Lung (tissue), 12 donors: Measurements from ENCODE around the gene OCEL1. TPM values are rescaled to one million over a fixed set of nuclear protein-coding genes. Genes with fewer than 3 reads are reported as not detected.

Experiments used
- ATAC-seq: fragments of 200-7000 bp; cut with Tn5 transposase; one replicate; pipeline ENCODE4 v1.9.1; 2020; ENCODE audit warnings: moderate number of reproducible peaks; ENCODE audit not compliant: insufficient read depth, low FRiP score
- DNase-seq, 3 donors: peaks; one replicate each; pipeline ENCODE4 v3.0.0-alpha.2; 2013 to 2017
- H3K27ac ChIP-seq, 2 donors: one replicate each; pipeline ENCODE4 v1.5.1; 2013; ENCODE audit warnings: mild to moderate bottlenecking in 2 of 2, moderate library complexity in 2 of 2, control low read depth in 1 of 2, inconsistent platforms in 1 of 2, low read depth in 1 of 2, low read length in 1 of 2
- H3K27me3 ChIP-seq, 3 donors: one replicate each; pipeline ENCODE4 v1.5.1; 2013; ENCODE audit warnings: low read length in 2 of 3; ENCODE audit not compliant: control insufficient read depth in 3 of 3, insufficient read depth in 3 of 3
- H3K36me3 ChIP-seq, 4 donors: one replicate each; pipeline ENCODE4 v1.5.1; 2013; ENCODE audit warnings: low read length in 4 of 4, mild to moderate bottlenecking in 1 of 4, moderate library complexity in 1 of 4; ENCODE audit not compliant: control insufficient read depth in 4 of 4, insufficient read depth in 4 of 4
- H3K4me1 ChIP-seq, 5 donors: one replicate each; pipeline ENCODE4 v1.5.1; 2013; ENCODE audit warnings: low read length in 5 of 5, mild to moderate bottlenecking in 2 of 5, moderate library complexity in 1 of 5; ENCODE audit not compliant: control insufficient read depth in 5 of 5, insufficient read depth in 5 of 5
- H3K4me3 ChIP-seq: one replicate; pipeline ENCODE4 v1.5.1; 2013; ENCODE audit warnings: mild to moderate bottlenecking, control low read depth, moderate library complexity
- H3K9ac ChIP-seq, 2 donors: one replicate each; pipeline ENCODE4 v1.5.1; 2013; ENCODE audit warnings: low read length in 2 of 2, control low read depth in 1 of 2; ENCODE audit not compliant: insufficient read depth in 1 of 2
- H3K9me3 ChIP-seq, 4 donors: one replicate each; pipeline ENCODE4 v1.5.1; 2013; ENCODE audit warnings: low read length in 3 of 4, mild to moderate bottlenecking in 1 of 4, moderate library complexity in 1 of 4; ENCODE audit not compliant: control insufficient read depth in 4 of 4, insufficient read depth in 3 of 4
- WGBS, 2 donors: extraction: QIAGEN DNeasy Blood & Tissue Kit; methylation state at CpG; one replicate each; pipeline ENCODE4 v1.1.7; 2013; 5-methylcytosine and 5-hydroxymethylcytosine counted together
- polyA plus RNA-seq, 2 donors: library from polyadenylated mRNA; stranded (reverse); fragments of 200-250 nt; gene quantifications; one replicate each; pipeline ENCODE4 v1.2.1, GENCODE V29; 2013
- total RNA-seq, 2 donors: library from RNA; depleted of rRNA in 1 of 2; stranded (reverse); fragments of >200 nt in 1 of 2; gene quantifications; one replicate each; pipeline ENCODE4 v1.2.1, GENCODE V29; 2014 to 2021
- TF ChIP-seq, protein P1 (sequence below): IDR thresholded peaks from 2 replicates; pipeline ENCODE4 v1.5.1; 2012; ENCODE audit warnings: mild to moderate bottlenecking; ENCODE audit errors: control extremely low read depth, extremely low read depth
- donor health status: control.
- donor health status: control.
- donor health status: Bipolar disorder and iron deficiency.
- donor health status: healthy.
- donor health status: DM: yes; HTN: yes; CAD: no.

OCEL1 gene
- total and polyA plus RNA-seq, 4 donors = 9.1 to 39.5 (median 25.3) TPM

GRCh38 chr19:17210296-17210695 is 15.7 kb upstream of the OCEL1 start:
- Histone ChIP-seq H3K27me3 (no peaks in the 10 kb centered on the region), H3K36me3 (peaks cover 9 to 65% (median 21%) of the 10 kb centered on the region in 4 donors), H3K9ac (no peak overlapping the region), H3K4me1 (peaks cover 0 to 6% (median 4%) of the 10 kb centered on the region in 5 donors), H3K27ac (no peak overlapping the region), H3K4me3 (no peak overlapping the region), H3K9me3 (no peaks in the 10 kb centered on the region)
- ATAC-seq = no peak
- TF ChIP-seq, protein P1, sequence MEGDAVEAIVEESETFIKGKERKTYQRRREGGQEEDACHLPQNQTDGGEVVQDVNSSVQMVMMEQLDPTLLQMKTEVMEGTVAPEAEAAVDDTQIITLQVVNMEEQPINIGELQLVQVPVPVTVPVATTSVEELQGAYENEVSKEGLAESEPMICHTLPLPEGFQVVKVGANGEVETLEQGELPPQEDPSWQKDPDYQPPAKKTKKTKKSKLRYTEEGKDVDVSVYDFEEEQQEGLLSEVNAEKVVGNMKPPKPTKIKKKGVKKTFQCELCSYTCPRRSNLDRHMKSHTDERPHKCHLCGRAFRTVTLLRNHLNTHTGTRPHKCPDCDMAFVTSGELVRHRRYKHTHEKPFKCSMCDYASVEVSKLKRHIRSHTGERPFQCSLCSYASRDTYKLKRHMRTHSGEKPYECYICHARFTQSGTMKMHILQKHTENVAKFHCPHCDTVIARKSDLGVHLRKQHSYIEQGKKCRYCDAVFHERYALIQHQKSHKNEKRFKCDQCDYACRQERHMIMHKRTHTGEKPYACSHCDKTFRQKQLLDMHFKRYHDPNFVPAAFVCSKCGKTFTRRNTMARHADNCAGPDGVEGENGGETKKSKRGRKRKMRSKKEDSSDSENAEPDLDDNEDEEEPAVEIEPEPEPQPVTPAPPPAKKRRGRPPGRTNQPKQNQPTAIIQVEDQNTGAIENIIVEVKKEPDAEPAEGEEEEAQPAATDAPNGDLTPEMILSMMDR = no peak
- 94 to 98% methylated on average over 14 of the region's 14 CpGs for WGBS, 2 donors
- DNase-seq = no peak

DNA sequence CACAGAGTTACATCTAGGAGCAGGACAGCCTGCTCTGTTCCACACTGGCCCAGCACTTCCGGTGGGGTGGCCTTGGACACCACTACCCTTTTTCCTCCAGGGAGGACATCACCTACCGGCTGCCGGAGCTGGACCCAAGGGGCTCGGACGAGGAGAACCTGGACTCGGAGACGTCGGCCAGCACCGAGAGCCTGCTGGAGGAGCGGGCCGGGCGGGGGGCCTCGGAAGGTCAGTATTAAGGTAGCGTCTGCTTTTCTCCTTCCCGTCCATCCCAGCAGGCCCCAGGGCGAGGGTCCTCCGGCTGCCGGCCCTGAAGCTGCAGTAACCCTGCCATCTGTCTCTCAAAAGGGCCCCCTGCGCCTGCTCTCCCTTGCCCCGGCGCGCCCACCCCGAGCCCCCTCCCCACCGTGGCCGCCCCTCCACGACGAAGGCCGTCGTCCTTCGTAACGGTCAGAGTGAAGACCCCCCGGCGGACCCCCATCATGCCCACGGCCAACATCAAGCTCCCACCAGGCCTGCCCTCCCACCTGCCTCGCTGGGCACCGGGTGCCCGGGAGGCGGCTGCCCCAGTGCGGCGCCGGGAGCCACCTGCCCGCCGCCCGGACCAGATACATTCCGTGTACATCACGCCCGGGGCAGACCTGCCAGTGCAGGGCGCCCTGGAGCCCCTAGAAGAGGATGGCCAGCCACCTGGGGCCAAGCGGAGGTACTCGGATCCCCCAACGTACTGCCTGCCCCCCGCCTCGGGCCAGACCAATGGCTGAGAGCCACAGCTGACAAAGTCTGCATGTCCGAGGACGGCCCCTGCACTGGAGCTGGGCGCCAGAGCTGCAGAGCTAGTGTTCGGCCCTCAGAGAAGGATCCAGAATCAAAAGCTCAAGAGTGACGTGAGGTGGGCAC is 14.2 kb upstream of the OCEL1 start:
- no peak for DNase-seq
- peaks cover 9 to 53% (median 19%) of the 10 kb centered on the region in 4 donors for H3K36me3 ChIP-seq
- H3K27ac ChIP-seq = no peak overlapping the region

DNA sequence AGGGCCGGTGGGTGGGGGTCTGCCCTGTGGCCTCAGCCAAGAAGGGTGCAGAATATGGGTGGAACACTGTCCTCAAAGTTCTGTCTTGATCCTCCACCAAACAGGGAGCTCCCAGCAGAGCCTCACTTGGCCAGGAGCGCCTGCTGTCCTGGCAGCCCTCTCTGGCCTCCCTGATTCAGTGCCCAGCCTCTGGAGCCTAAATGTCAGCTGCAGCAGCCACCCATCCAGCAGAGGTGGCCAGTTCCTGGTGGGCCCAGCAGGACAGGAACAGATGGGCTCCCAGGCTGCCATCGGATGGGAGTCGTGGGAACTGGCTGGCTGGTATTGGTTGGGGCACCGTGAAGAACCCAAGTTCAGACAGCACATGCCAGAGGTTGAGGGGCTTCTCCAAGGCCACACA is 12.7 kb upstream of the OCEL1 start:
- WGBS, 2 donors = 95% methylated on average over 5 of the region's 5 CpGs
- H3K4me3 ChIP-seq = no peak overlapping the region
- TF ChIP-seq, protein P1 = no peak
- H3K27ac ChIP-seq = no peak overlapping the region
- H3K9me3 ChIP-seq = no peaks in the 10 kb centered on the region
- H3K36me3 ChIP-seq = peaks cover 16 to 55% (median 19%) of the 10 kb centered on the region in 4 donors
- DNase-seq (no peak), ATAC-seq (no peak)
- peaks cover 0 to 13% (median 8%) of the 10 kb centered on the region in 5 donors for H3K4me1 ChIP-seq
- H3K27me3 ChIP-seq = no peaks in the 10 kb centered on the region
- H3K9ac ChIP-seq = no peak overlapping the region

More for the DNA sequence above, 14.2 kb upstream of the OCEL1 start:
- TF ChIP-seq, protein P1 = no peak
- Histone ChIP-seq H3K9ac (no peak overlapping the region), H3K4me1 (peaks cover 0 to 13% (median 8%) of the 10 kb centered on the region in 5 donors), H3K4me3 (no peak overlapping the region), H3K27me3 (no peaks in the 10 kb centered on the region), H3K9me3 (no peaks in the 10 kb centered on the region)
- WGBS, 2 donors = 95 to 96% methylated on average over 57 to 58 of the region's 58 CpGs
- ATAC-seq = no peak
